HG02623 (cell line): ENCODE data around the gene NCKAP5.

ENCODE experiments used
- ATAC-seq: cut with Tn5 transposase; IDR thresholded peaks from one replicate; pipeline ENCODE4 v1.9.1; 2021; ENCODE audit warnings: moderate library complexity; ENCODE audit not compliant: unreplicated experiment

Gene NCKAP5

GRCh38 chr2:133568172-133568571 lies at the start of gene NCKAP5:
Gene NCKAP5, minus strand, starts transcription at chr2:133568463. Its CDS starts 50,937 bp downstream, at chr2:133517526.
- ATAC-seq = no peak

GRCh38 chr2:133609664-133610063 lies 41.4 kb upstream of the NCKAP5 start:
- ATAC-seq = no peak

GRCh38 chr2:133608291-133608690 lies 40.0 kb upstream of the NCKAP5 start:
- ATAC-seq = no peak

- no peak for ATAC-seq
These were observed 39.4 kb upstream of the NCKAP5 start for GRCh38 chr2:133607679-133608078.

- ATAC-seq = no peak
These were observed 38.4 kb upstream of the NCKAP5 start for GRCh38 chr2:133606616-133607015.

- ATAC-seq = no peak
These were observed 37.5 kb upstream of the NCKAP5 start for GRCh38 chr2:133605766-133606137.

GRCh38 chr2:133605011-133605765 lies 36.9 kb upstream of the NCKAP5 start:
- no peak for ATAC-seq

- ATAC-seq = no peak
These were observed 34.8 kb upstream of the NCKAP5 start for GRCh38 chr2:133603109-133603508.

- no peak for ATAC-seq
These were observed 34.3 kb upstream of the NCKAP5 start for GRCh38 chr2:133602538-133602937.

- ATAC-seq = no peak
These were observed 32.1 kb upstream of the NCKAP5 start for GRCh38 chr2:133600266-133600928.

- no peak for ATAC-seq
These were observed 31.5 kb upstream of the NCKAP5 start for GRCh38 chr2:133599811-133600210.

- no peak for ATAC-seq
These were observed 31.0 kb upstream of the NCKAP5 start for GRCh38 chr2:133599211-133599803.

- ATAC-seq = no peak
These were observed 30.5 kb upstream of the NCKAP5 start for GRCh38 chr2:133598769-133599168.

GRCh38 chr2:133596701-133597393 lies 28.6 kb upstream of the NCKAP5 start:
- no peak for ATAC-seq

- ATAC-seq = no peak
These were observed 22.9 kb upstream of the NCKAP5 start for GRCh38 chr2:133591164-133591563.

- ATAC-seq = no peak
These were observed 21.2 kb upstream of the NCKAP5 start for GRCh38 chr2:133589456-133589855.

- ATAC-seq = no peak
These were observed 19.9 kb upstream of the NCKAP5 start for GRCh38 chr2:133588144-133588543.

GRCh38 chr2:133586978-133587377 lies 18.7 kb upstream of the NCKAP5 start:
- no peak for ATAC-seq

- ATAC-seq = no peak
These were observed 12.9 kb upstream of the NCKAP5 start for GRCh38 chr2:133581010-133581760.

GRCh38 chr2:133579274-133579673 lies 11.0 kb upstream of the NCKAP5 start:
- ATAC-seq = no peak

GRCh38 chr2:133576714-133577113 lies 8.5 kb upstream of the NCKAP5 start:
- ATAC-seq = no peak
